HL-60 (cell line): ENCODE data around the gene WFDC2. TPM values are rescaled to one million over a fixed set of nuclear protein-coding genes. Genes with fewer than 3 reads are reported as not detected.

Experiments used
- DNase-seq, 2 experiments: peaks; one replicate each; pipeline ENCODE4 v3.0.0-alpha.2; 2010 to 2020; ENCODE audit warnings: low read depth in 1 of 2, low spot score in 1 of 2
- H3K27ac ChIP-seq: fragments of 250-450 bp; sonication (Bioruptor Pico); replicated peaks from 2 replicates; pipeline ENCODE4 v1.5.1; 2020; ENCODE audit warnings: mild to moderate bottlenecking, moderate library complexity
- H3K27me3 ChIP-seq: fragments of 250-450 bp; sonication (Bioruptor Pico); 2 replicates; pipeline ENCODE4 v1.5.1; 2021; ENCODE audit warnings: mild to moderate bottlenecking, moderate library complexity; ENCODE audit not compliant: insufficient read depth, poor library complexity, severe bottlenecking
- H3K4me3 ChIP-seq: replicated peaks from 2 replicates; pipeline ENCODE4 v1.5.1; 2011; ENCODE audit warnings: mild to moderate bottlenecking, control low read depth, low read length; ENCODE audit not compliant: insufficient read depth
- GABPA ChIP-seq: IDR thresholded peaks from 2 replicates; pipeline ENCODE4 v1.6.1; 2012; ENCODE audit warnings: low read depth
- POLR2AphosphoS5 ChIP-seq: IDR thresholded peaks from 2 replicates; pipeline ENCODE4 v1.6.1; 2012; ENCODE audit warnings: low read depth
- REST ChIP-seq: IDR thresholded peaks from 2 replicates; pipeline ENCODE4 v1.6.1; 2012; ENCODE audit warnings: low read depth; ENCODE audit not compliant: insufficient replicate concordance
- SPI1 ChIP-seq: IDR thresholded peaks from 2 replicates; pipeline ENCODE4 v1.6.1; 2012; ENCODE audit warnings: low read depth, mild to moderate bottlenecking, borderline replicate concordance
- microRNA-seq: library from miRNA; unstranded; fragments of <30 nt; microRNA quantifications from one replicate; pipeline ENCODE4, GENCODE V29; 2018
- TF ChIP-seq, protein P1 (sequence below): IDR thresholded peaks from one replicate; pipeline ENCODE4 v1.5.1; 2011; ENCODE audit warnings: low read length, control low read depth, inconsistent platforms; ENCODE audit not compliant: insufficient read depth

Gene WFDC2

DNA sequence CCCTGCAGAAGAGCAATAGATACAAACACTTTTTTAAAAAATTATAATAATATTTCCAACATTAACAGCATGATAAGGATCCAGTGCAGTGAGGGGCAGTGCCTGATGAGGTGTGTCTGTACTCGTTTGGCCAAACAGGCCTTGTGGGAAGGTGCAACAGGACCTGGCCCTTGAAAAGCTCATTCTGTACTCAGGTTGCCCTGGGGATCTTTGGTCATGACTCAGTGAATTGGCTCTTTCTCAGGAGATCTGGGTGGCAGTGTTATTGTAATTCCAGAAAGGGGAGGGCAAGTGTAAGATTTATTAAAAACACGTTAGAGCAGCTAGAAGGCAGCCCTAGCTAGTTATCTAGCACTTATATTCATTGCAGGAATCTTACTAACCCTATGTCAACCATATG is 48.7 kb downstream of the WFDC2 start:
- no peak for TF ChIP-seq GABPA
- TF ChIP-seq SPI1, result no peak
- no peak for TF ChIP-seq REST
- no peak for TF ChIP-seq POLR2AphosphoS5
- TF ChIP-seq, protein P1, sequence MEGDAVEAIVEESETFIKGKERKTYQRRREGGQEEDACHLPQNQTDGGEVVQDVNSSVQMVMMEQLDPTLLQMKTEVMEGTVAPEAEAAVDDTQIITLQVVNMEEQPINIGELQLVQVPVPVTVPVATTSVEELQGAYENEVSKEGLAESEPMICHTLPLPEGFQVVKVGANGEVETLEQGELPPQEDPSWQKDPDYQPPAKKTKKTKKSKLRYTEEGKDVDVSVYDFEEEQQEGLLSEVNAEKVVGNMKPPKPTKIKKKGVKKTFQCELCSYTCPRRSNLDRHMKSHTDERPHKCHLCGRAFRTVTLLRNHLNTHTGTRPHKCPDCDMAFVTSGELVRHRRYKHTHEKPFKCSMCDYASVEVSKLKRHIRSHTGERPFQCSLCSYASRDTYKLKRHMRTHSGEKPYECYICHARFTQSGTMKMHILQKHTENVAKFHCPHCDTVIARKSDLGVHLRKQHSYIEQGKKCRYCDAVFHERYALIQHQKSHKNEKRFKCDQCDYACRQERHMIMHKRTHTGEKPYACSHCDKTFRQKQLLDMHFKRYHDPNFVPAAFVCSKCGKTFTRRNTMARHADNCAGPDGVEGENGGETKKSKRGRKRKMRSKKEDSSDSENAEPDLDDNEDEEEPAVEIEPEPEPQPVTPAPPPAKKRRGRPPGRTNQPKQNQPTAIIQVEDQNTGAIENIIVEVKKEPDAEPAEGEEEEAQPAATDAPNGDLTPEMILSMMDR, result no peak
- Histone ChIP-seq H3K4me3 (no peak overlapping the region), H3K27me3 (no peaks in the 10 kb centered on the region), H3K27ac (no peak overlapping the region)
- no peak for DNase-seq

- no peak for DNase-seq
- no peak for TF ChIP-seq GABPA
- TF ChIP-seq SPI1, result no peak
- no peak for TF ChIP-seq REST
- no peak for TF ChIP-seq POLR2AphosphoS5
- TF ChIP-seq, protein P1, result no peak
- no peak overlapping the region for H3K4me3 ChIP-seq
- H3K27ac ChIP-seq, result no peak overlapping the region
- H3K27me3 ChIP-seq, result peaks cover 5% of the 10 kb centered on the region
These were observed 54.3 kb downstream of the WFDC2 start for GRCh38 chr20:45523821-45524220.

GRCh38 chr20:45527294-45527693 is 57.7 kb downstream of the WFDC2 start:
- Histone ChIP-seq H3K4me3 (no peak overlapping the region), H3K27ac (no peak overlapping the region), H3K27me3 (peaks cover 5% of the 10 kb centered on the region)
- DNase-seq, result no peak
- TF ChIP-seq, protein P1, result no peak
- TF ChIP-seq POLR2AphosphoS5 (no peak), SPI1 (no peak), REST (no peak), GABPA (no peak)

Small RNA genes lying within 50 kb of the gene (microRNA-seq; reads per million reads assigned to microRNA genes)
- gene MIR6812, result not detected
